Hepatocyte (in vitro differentiated cells): ENCODE measurements around the gene UGT1A6.

Experiments used
- CTCF ChIP-seq: fragments of 200-600 bp; sonication (generic); IDR thresholded peaks from 2 replicates; pipeline ENCODE4 v1.5.1; 2016; ENCODE audit warnings: antibody characterized with exemption, mild to moderate bottlenecking; ENCODE audit not compliant: poor library complexity
- EZH2 ChIP-seq: fragments of 200-600 bp; sonication (generic); IDR thresholded peaks from 2 replicates; pipeline ENCODE4 v1.6.1; 2016; ENCODE audit warnings: antibody characterized with exemption, mild to moderate bottlenecking, borderline replicate concordance
- EZH2phosphoT487 ChIP-seq: fragments of 200-600 bp; sonication (generic); IDR thresholded peaks from one replicate; pipeline ENCODE4 v1.6.1; 2018; ENCODE audit warnings: antibody characterized with exemption, mild to moderate bottlenecking, low read depth, moderate library complexity; ENCODE audit not compliant: unreplicated experiment, severe bottlenecking

DNA sequence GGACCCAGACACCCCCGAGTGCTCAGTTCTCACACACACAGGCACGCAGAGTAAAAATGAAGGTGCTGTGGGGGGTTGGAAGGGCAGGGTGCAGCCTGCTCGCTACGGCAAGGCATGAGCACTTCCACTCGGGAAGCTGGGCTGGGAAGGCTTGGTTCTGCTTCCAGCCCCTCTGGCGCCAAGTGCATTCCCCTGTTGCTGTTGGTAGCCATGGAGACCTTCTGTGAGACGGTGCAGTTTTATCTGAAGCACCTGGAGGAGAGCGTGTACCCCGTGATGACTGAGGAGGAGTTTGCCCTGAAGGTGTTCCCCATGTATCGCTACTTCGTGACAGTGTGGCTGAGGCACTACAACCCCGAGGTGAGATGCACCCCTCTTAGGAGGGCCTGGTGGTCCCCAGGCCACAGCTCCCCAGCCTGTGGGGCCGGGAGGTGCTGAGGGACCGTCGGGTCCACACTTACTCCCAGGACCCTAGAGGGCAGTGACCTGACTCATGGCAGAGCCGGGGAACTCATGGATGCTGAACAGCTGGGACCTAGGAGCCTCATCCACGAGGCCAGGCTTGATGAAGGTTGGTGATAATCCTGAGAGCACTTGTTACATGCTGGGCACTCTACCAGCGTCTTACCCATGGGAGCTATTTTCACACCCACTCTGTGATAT is 100.9 kb downstream of the UGT1A6 start:
- TF ChIP-seq CTCF (no peak), EZH2 (no peak), EZH2phosphoT487 (no peak)
